ENCODE measurements around the gene CEP55. TPM values are rescaled to one million over a fixed set of nuclear protein-coding genes. Genes with fewer than 3 reads are reported as not detected.
A peak's percentile ranks its signal among the peaks of the same experiment; 100 is the strongest.

The CEP55 gene
- total RNA-seq, 1 experiment from 2014 or later = 62.6 TPM

- Histone ChIP-seq H3K27ac (ENCODE audit: low read length) (peak overlapping the region; percentile 99), H3K79me2 (ENCODE audit: low read length) (peaks cover 80% of the 10 kb centered on the region), H3K27me3 (ENCODE audit: low read length) (no peaks in the 10 kb centered on the region), H3K4me1 (ENCODE audit: insufficient read depth, low read length) (peaks cover 89% of the 10 kb centered on the region), H3K36me3 (ENCODE audit: low read depth, low read length) (peaks cover 49% of the 10 kb centered on the region), H4K20me1 (ENCODE audit: low read length) (no peaks in the 10 kb centered on the region), H2AFZ (ENCODE audit: low read length) (no peak overlapping the region), H3K9me3 (ENCODE audit: low read length) (no peaks in the 10 kb centered on the region), H3F3A (ENCODE audit: low read length, unreplicated experiment) (peaks cover 31% of the 10 kb centered on the region), H3K4me2 (ENCODE audit: low read length) (peak overlapping the region; percentile 41), H3K4me3 (ENCODE audit: low read length) (no peak overlapping the region), H3K9me2 (replicated peaks; ENCODE audit: low read length) (no peaks in the 10 kb centered on the region), H3K9ac (ENCODE audit: low read length) (peak overlapping the region; percentile 57)
- intact Hi-C loops (cut with micrococcal nuclease) = loop anchor here (1.0 to 2.0 kb wide), 2 partner anchors 11 to 34 kb away; partner anchors contain the start of gene MYOF
- DNase-seq = peak; percentile 94
- TF ChIP-seq EZH2phosphoT487 (IDR thresholded peaks at IDR 0.05; ENCODE audit: borderline replicate concordance, low read length) = no peak
- TF ChIP-seq EZH2 (IDR thresholded peaks at IDR 0.05; ENCODE audit: low read length, unreplicated experiment) = no peak
- no peak for TF ChIP-seq CTCF (conservative IDR thresholded peaks at IDR 0.05; ENCODE audit: low read depth, low read length)
- TSS peak; percentile 44 for BruUV-seq (replicated peaks)
- ChIA-PET CTCF (interaction anchor here (2.1 kb wide), 1 partner anchor 11 kb away, joined by 7 read pairs; the partner anchor contains the start of gene MYOF), POLR2A (ENCODE audit: unreplicated experiment) (interaction anchor here (0.5 to 1.8 kb wide), 9 partner anchors 7 to 898 kb away, joined by 3 to 37 read pairs (median 4); partner anchors contain the start of gene MYOF)
- ATAC-seq = peak; percentile 44
Measured at GRCh38 chr10:93471110-93471651, 25.2 kb upstream of the CEP55 start.

GRCh38 chr10:93473161-93473560 lies 23.3 kb upstream of the CEP55 start:
- Histone ChIP-seq H3K36me3 (ENCODE audit: low read depth, low read length) (peaks cover 48% of the 10 kb centered on the region), H3K27me3 (ENCODE audit: low read length) (no peaks in the 10 kb centered on the region), H3K9me2 (replicated peaks; ENCODE audit: low read length) (no peaks in the 10 kb centered on the region), H3K4me3 (ENCODE audit: low read length) (no peak overlapping the region), H3K27ac (ENCODE audit: low read length) (peak overlapping the region; percentile 99), H2AFZ (ENCODE audit: low read length) (no peak overlapping the region), H3K9me3 (ENCODE audit: low read length) (no peaks in the 10 kb centered on the region), H3K9ac (ENCODE audit: low read length) (no peak overlapping the region), H3K4me2 (ENCODE audit: low read length) (0 out of 2 replicates have a peak overlapping the region, but pooled peaks have one; percentile 39), H3K4me1 (ENCODE audit: insufficient read depth, low read length) (peaks cover 87% of the 10 kb centered on the region), H3F3A (ENCODE audit: low read length, unreplicated experiment) (peaks cover 26% of the 10 kb centered on the region), H3K79me2 (ENCODE audit: low read length) (peaks cover 89% of the 10 kb centered on the region), H4K20me1 (ENCODE audit: low read length) (peaks cover under 1% of the 10 kb centered on the region; the same call in 1 of the 2 replicates)
- CTCF ChIA-PET = no interaction called here
- POLR2A ChIA-PET (ENCODE audit: unreplicated experiment) = interaction anchor here (0.5 kb wide), 1 partner anchor 12 kb away, joined by 4 read pairs; no protein-coding TSS in a partner anchor
- BruUV-seq (replicated peaks) = no TSS peak
- TF ChIP-seq EZH2 (IDR thresholded peaks at IDR 0.05; ENCODE audit: low read length, unreplicated experiment) (no peak), CTCF (conservative IDR thresholded peaks at IDR 0.05; ENCODE audit: low read depth, low read length) (no peak), EZH2phosphoT487 (IDR thresholded peaks at IDR 0.05; ENCODE audit: borderline replicate concordance, low read length) (no peak)
- DNase-seq (no peak), ATAC-seq (no peak)
- intact Hi-C loops (cut with micrococcal nuclease) = no loop called here
